GM19023 (cell line): ENCODE results near the gene SLC25A26.

Source experiments
- ATAC-seq: cut with Tn5 transposase; IDR thresholded peaks from one replicate; pipeline ENCODE4 v1.9.1; 2021; ENCODE audit warnings: mild to moderate bottlenecking, moderate library complexity; ENCODE audit not compliant: unreplicated experiment

SLC25A26 gene

DNA sequence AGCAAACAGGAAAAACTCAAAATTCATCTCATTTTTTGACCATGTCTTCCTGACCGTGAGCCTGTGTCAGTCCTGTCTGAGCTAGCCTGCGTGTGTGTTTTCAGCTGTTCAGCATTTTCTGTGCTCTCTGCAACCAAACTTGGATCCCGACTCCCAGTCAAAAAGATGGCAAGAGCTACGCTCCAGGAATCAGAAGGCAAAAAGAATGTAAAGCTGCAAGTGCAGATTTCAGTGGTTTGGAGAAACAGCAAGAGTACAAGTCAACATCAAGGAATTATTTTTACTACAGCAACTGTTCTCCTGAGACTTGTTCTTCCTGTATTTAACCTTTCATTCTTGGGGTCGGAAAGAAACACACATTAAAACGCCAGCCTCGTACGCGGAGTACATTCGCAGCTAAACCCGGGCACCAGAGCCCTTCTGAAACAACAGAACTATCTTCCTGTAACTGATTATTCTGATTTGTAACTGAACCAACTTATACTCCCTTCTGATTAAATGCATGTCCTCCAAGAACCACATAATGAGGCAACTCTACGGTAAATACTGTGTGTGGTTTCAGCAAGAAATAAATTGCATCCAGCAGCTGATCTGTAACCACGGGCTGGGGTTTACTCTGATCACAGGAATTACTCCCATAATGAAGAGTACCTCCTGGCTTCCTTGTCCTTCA, 172.7 kb downstream of the SLC25A26 start:
- peak; percentile 9 for ATAC-seq

DNA sequence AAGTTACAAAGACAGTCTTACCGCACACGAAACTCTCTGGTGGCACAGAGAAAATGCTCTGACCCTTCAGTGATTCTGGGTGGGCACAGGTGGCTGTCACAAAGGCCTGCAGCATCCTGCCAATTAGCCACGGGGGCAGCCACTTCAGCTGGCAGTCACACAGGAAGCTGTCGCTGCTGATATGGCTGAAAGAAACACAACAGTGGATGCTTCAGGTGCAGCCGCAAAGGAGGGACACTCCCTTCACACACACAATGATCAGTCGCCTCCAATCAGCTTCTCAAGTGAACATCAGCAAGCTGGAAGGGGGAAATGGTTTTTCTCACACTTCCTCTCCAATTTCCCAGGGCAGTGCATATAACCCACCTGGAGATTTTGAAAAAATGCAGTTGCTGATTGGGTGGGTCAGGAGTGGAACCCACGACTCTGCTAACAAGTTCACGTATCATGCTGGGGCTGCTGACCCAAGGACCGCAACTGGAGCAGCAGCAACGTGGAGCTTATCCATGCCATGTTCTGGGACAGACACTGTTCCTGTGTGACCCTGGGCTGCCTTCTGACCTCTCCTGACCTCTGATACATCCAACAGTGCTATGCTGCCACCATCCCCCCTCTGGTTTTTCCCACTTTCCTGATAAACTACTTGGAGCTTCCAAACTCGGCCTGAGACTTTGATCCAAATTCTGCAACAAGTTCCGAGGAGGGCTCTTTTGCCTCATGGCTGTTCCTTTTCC, 173.4 kb downstream of the SLC25A26 start:
- peak; percentile 88 for ATAC-seq

DNA sequence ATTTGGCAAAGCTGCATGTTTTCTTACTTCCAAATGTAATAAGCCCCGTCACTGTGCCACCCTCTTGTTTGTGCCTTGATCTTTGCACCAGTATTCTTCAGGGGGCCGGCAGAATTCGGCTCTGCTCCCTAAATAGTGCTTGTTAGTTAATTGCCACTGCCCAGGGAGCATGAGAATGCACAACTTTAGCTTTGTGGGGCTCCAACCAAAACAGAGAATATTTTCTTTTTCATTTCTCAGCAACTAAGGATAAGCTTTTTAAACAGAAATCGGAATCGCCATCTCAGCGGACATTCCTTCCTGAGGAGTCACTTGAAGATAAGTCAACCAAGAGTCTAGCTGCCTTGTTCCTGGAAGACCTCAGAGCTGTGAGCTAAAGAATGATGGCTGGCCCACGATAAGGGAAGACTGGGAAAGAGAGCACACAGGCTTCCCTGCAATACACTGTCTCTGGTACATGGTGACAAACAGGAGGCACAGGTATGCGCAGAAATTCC, 174.0 kb downstream of the SLC25A26 start:
- ATAC-seq = no peak

DNA sequence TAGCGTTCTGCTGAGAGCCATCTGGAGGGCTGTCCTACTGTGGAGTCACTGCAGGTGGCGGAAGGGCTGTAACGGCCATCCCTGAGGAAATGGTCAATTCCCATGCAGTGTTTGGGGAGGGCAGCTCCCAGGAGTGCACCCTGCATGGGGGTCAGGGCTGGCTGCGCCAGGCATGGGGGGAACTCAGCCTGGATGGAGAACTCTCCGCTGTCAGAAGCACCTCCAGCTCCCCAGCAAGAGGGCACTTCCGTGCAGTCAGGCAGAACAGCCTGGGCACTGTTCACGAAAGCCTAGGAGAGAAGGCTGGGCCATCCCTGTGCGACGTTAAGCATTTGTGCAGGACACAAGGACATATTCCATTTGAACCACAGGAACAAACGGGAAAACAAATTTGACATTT, 174.8 kb downstream of the SLC25A26 start:
- no peak for ATAC-seq

DNA sequence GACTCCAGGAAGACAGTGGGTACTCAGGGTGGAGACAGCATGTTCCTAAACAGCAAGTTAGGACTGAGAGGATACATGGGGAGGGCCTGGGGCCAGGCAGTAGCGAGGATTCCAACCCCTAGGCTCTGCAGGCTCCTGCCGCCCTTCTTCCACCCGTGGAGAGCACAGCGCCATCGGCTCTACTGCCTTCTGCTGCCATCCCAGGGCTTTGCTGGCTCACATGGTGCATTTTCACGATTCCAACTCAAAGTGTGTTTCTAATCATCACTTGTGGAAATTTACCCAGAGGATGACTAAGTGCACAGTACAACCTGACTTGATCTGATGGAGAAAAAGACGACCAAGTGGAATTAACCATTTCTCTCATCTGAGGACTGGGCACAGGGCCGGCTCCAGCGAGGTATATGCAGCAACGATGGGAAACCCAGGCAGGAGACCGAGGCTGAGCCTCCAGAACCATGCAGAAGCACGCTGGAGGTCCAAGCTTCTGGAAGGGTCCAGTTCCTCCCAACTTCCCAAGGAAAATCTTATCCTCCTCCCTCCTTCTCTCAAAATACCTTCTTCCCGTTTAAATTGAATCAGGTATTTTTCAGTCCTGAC, 175.5 kb downstream of the SLC25A26 start:
- ATAC-seq = no peak

DNA sequence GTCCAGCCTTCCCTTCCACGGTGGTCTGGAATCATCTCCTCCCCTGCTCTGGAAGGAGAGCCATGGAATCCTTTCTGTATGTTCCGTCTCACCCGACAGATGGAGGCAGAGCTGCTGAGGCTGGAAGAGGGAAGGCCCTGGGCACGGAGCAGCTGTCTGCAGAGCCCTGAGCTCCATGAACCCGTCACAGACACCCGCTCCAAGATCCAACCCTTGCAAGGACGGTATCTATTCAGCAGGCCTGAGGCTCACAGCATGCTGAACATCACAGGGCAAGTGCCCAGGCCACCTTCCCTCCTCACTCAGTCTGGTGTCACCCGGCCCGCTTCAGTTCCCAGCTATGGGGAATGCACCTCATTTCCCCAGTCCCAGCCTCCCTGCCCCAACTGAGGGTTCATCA, 176.1 kb downstream of the SLC25A26 start:
- ATAC-seq = no peak

DNA sequence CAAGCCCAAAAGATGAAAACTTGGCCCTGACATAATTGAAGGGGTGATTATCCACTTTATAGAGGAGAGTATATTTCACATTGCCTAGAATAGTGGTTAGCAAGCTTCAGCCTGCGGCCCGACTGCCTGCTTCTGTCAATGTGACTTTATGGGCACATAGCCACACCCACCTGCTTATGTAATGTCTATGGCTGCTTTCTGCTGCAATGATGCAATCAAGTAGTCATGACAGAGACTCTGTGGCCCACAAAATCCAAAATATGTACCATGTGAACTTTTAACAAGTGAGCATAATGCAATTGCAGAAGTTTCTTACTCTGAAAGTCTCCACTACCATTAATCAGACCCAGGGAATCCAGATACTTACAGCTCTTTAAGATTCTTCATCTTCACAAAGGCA, 176.9 kb downstream of the SLC25A26 start:
- ATAC-seq = no peak

DNA sequence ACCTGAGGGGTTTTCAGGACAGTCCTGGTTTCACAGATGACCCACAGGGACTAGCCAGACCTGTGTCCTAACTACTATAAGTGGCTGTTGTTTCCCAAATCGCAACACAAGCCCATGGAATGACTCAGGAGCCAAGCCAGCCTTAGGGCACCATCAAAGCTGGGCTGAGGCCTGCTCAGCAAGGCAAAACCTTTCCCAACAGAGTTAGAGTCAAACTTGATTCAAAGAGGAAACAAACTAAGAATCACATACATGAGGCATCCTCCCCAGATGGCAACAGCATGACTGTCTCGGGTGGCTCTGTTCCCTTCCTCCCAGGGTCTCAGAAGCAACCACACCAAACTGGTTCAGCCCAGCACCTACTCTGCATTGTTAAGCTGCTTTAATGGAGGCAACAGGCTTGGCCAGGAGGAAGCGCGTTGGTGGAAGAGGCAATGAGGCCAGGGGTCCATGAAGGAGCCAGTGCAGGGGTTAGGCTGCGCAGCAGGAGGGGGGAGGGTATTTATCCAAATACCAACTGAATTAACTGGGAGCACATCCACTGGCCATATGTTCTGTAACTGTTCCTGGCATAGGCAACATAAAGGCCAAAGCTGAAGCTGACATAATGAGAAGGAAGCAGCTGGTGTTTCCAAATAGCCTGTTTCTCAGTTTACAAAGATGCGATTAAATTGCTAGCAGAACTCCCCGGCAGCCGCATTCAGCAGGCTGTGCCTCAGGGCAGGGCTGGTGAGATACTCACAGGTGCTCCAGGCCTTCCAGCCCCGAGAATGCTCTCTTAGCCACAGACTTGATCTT, 177.6 kb downstream of the SLC25A26 start:
- ATAC-seq = no peak

DNA sequence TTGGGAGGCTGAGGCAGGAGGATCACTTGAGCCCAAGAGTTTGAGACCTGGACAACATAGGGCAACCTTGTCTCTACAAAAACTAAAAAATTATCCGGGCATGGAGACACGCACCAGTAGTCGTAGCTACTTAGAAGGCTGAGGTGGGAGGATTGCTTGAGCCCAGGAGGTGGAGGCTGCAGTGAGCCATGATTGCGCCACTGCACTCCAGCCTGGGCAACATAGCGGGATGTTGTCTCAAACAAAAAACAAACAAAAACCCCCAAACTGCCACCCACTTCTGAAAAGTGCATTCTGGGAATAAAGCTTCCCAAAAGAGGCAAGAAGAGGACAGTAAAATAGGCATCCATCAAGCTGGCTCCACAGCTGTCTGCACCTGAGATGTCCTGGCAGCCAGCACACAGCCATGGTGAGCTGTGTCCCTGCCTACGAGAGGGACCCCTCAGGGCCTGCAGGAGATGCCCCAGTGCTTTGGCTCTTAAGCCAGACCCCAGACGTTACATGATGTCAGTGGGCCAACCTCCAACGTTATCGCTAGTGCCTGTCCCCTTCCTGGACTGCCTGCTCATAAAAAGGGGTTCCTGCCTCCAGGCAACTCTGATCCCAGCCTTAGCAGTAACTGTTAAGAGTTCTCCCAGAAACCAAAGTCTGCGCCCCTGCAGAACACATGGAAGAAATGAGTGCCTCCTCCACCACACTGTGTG, 178.9 kb downstream of the SLC25A26 start:
- no peak for ATAC-seq

DNA sequence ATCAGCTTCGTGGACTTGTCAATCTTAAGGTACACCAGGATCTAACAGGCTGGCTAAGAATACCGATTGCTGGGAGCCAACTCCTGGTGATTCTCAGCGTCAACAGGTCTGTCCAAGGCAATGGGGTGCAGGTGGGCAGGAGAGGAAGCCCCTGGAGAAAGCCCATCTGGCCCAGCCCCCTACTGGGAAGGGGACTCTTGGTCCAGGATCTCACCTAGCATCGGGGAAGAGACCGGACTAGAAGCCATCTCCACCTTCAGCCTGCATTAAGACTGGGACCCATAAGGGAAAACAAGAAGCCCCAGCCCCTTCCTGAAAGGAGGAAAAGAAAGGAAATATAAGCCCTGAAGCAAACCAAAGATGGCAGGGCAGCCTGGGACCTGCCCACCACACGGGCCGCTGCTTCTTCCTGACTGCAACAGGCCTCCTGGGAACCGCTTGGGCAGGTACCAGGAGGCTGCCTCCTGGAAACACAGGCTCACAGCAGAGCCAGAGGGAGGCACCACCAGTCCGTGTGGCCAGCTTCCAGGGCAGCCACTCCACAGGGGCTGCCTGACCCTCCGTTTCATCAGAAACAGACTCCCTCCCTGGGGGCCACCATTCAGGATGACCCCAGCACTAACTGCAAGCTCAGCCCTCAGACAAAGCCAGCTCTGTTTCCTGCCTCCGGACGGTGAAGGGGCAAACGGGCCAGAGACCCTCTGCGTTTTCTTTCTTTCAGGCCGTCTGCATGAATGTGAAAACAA, 179.8 kb downstream of the SLC25A26 start:
- no peak for ATAC-seq

DNA sequence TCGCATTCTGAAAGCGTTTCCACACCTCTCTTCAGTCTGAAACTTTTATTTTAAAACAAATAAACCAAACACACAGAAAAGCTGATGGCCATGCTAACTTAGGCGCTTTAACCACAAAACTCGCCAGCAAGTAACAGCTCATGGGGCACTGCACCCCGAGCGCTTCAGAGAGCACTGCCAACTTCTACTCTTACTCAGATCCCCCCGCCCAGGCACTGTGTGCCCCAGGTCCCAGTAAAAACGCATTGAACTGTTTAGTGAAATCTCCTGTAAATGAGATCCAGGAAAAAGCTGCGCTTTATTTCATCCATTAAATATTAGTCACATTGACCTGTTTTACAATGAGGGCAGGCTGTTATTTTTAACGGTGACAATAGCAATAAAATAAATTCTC, 180.4 kb downstream of the SLC25A26 start:
- no peak for ATAC-seq

DNA sequence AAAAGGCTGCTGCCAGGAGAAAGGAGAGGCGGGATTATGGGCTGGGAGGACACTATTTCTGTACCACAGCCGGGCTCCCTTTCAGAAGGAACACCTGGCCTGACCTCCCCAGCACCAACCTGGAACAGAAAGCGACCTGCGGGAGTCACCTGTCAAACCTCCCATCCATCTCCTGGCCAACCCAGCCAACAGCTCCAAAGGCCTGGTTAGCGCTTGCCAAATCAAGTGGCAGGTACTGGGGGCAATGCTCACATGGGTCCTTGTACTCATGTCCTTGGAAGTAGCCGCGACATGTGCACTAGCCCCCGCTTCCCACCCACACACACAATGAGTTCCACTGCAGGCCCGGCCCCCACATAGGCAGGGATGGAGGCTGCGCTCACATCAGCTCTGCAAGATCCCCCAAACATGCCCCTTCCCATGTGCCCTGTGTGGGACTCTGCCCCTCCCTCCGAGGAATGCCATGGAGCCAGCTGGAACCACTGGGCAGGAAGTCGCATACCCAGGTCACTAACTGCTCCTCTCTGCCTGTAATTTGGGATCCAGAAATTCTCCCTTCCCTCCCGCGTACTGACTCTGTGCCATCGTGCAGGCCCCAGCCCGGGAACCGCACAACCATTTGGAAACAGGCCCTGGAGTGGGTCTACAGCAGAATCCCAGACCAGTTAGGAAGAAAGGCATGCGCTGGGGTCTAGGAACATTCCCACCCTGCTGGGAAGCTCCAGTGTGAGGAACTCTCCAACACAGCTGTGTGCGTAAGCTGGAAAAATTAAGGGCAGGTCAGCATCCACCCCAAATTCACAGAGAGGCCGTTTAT, 181.1 kb downstream of the SLC25A26 start:
- ATAC-seq = no peak

DNA sequence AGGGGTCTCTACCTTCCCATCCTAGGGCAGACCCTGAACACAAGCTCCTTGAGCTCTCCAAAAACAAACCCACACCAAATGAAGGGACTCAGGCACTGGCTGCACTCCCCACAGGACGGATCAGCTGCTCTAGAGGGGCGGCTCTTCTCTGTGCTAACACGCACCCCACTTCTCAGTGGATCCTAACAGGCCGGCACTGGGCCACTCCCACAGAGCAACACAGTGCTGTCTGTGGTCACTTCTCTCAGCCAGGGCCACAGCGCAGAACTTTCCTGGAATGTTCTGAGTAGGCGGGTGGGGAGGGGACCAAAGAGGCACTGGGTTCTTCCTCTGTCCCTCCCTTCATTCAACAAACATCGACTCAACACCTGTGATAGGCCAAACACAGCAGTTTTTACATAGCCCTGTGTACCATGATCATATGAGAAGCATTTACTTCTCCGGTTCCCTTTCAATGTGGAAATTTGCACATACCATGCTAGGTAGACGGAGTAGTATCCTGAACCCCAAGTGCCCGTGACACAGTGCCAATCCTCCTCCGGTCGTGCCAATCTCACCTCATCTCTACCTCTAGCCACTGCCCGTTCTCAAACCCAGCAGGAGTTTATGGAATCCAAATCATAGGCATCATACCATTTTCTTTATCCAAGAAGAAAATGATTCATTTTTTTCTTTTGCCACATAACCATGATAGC, 181.9 kb downstream of the SLC25A26 start:
- ATAC-seq = no peak

DNA sequence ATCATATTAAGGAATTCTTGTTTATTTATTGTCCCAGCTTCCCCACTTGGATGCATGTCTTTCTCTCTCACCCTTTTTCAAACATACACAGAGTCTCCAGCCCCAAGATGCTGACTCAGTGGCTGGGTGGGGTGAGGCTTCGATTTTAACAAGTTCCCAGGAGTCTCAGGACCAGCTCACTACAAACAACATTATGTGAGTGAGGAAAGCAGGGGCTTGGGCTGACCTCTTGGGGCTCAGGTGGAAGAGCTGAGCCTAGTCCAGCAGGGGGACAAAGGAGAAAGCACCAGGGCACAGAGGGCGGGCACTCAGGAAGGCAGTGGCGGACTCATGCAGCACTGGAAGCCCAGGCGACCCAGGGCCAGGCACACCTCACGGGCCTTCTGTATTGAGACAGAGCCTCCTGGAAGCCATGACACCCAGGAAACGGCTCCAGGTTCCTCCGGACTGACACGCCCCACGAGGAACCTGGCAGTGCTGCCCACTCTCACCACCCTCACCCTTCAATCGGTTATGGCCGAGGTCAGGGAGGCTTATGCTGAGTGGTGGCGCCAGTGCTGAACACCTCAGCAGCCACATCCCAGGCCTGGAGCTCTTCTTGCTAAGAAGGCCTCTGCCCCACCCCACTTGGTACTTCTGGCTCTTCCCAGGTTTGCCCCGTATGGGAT, 182.7 kb downstream of the SLC25A26 start:
- no peak for ATAC-seq

DNA sequence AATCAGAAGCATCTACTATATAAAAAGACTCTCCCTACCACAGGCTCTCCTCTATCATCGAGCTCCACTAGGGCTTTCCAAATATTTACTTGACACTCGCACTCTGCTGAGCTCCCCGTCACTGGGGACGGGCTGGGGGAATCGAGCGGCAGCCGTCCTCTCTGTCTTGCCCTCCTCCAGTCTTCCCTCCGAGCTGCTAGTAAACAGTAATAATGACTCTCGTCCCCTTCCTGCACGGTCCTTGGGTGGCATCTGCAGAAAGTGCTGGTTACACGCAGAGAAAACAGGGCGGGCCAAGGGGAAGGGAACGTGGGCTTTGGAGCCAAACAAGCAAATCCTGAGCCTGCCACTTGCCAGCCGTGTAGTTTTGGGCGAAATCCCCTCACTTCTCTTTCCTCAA, 183.4 kb downstream of the SLC25A26 start:
- ATAC-seq = no peak

DNA sequence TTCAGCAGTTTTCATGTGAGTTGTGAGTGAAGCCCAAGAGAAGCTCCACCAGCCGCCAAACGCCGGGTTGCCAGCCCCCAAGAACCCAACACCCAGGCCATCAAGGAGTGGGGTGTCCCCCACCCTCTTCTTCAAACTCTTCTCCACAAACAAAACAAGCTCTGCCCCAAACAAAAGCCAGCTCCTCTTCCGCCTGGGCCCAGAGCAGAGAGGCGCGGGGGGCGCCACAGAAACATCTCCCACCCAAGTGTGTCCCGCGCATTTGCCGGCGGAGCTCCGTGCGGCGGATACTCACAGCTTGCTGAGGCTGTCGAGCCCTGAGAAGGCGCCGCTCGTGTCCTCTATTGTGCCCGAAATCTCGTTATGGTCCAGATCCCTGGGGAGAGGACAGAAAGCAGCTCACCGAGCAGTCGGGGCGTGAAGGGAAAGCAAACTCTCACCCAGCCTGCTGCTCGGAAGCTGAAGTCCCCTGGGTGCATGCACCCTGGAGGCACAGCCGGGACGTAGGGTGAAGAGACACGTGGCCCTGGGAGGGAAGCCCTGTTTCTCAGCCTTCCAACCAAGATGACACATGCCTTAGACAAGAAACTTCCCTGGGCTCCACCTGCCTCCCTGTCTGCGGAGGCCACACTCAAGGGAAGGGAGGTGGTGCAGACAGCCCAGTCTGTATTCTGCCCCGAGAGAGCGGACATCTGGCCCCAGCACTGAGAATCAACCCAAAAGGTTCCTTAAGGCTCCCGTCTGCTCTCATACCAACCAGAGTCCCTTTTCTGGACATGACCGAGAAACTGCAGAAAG, 184.3 kb downstream of the SLC25A26 start:
- ATAC-seq = no peak

DNA sequence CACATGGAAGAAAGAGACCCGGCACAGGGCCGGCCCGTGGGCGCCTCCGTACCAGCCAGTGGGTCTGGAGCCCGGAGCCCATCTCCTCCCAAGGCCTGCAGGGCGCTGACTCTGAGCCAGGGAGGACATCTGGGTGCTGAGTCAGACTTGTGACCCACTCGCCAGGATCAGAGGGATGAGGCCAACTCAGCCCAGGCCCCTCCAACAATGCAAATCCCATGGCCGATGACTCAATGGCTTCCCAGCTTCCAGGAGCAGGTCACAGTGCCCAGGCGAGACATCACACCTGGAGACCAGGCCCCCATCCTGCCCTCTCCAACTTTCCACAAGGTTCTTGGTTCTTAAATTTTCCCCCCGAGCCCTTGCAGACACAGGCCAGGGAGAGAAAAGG, 184.9 kb downstream of the SLC25A26 start:
- no peak for ATAC-seq
